AML-193 (cell line): ENCODE data around the gene CPT1A.

ENCODE experiments used
- DNase-seq, 2 experiments: peaks; one replicate each; lab custom pipeline; 2025; lab: John Stamatoyannopoulos, UW

Gene CPT1A

GRCh38 chr11:68709062-68709461 lies 132.7 kb downstream of the CPT1A start:
- no peak for DNase-seq

- no peak for DNase-seq
Observed at GRCh38 chr11:68707527-68707926, 134.2 kb downstream of the CPT1A start.

GRCh38 chr11:68704887-68705286 lies 136.8 kb downstream of the CPT1A start:
- DNase-seq, result no peak
